ENCODE measurements around the gene AFAP1L2.

DNA sequence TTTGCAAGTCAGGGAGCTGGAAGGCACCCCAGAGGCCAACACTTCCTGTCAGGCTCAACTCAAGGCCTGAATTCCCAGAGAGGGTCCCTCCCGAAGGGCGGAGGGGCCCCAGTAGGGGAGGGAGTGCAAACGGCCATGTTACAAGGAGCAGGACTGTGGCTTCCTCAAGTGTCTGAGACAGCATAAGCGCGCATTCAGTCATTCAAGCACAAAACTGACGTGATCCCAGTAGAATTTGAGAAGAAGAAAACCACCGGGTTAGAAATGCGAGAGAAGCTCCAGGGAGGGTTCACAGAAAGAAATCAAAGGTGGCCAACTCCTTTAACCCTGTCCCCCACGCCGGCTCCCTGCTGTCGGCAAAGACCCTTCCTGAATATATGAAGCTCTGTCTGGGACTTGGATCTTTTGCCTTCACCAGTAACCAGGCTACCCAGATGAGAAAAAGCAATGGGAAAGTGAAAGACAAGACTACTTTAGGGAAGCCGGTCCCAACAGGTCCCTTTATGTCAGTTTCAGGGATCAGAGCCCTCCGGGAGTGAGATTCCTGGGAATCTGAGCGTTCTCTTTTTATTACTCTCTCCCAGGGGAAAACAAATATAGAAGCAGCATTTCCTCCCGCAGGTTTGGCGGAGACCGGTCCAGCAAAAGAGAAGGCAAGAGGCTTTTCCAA is 1.3 kb downstream of the AFAP1L2 start:
- TF ChIP-seq, protein P1, sequence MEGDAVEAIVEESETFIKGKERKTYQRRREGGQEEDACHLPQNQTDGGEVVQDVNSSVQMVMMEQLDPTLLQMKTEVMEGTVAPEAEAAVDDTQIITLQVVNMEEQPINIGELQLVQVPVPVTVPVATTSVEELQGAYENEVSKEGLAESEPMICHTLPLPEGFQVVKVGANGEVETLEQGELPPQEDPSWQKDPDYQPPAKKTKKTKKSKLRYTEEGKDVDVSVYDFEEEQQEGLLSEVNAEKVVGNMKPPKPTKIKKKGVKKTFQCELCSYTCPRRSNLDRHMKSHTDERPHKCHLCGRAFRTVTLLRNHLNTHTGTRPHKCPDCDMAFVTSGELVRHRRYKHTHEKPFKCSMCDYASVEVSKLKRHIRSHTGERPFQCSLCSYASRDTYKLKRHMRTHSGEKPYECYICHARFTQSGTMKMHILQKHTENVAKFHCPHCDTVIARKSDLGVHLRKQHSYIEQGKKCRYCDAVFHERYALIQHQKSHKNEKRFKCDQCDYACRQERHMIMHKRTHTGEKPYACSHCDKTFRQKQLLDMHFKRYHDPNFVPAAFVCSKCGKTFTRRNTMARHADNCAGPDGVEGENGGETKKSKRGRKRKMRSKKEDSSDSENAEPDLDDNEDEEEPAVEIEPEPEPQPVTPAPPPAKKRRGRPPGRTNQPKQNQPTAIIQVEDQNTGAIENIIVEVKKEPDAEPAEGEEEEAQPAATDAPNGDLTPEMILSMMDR (IDR thresholded peaks at IDR 0.05) = no peak
- TF ChIP-seq POLR2A (IDR thresholded peaks at IDR 0.05) = no peak
